Panc1 (cell line): ENCODE results near the gene GMFB.

Source experiments
- POLR2AphosphoS5 ChIP-seq: IDR thresholded peaks from 2 replicates; pipeline ENCODE4 v1.6.1; 2012; ENCODE audit warnings: mild to moderate bottlenecking, low read depth, low read length, moderate library complexity
- SIN3A ChIP-seq: IDR thresholded peaks from 2 replicates; pipeline ENCODE4 v1.6.1; 2012; ENCODE audit warnings: low read depth, mild to moderate bottlenecking, low read length, moderate library complexity, borderline replicate concordance; ENCODE audit not compliant: insufficient read depth
- TCF7L2 ChIP-seq: IDR thresholded peaks from 2 replicates; pipeline ENCODE4 v1.6.1; 2011; ENCODE audit warnings: mild to moderate bottlenecking, low read depth, low read length, inconsistent platforms
- TF ChIP-seq, protein P1 (sequence below): fragments of 450-650 bp; IDR thresholded peaks from 2 replicates; pipeline ENCODE4 v1.5.1; 2017; ENCODE audit warnings: mild to moderate bottlenecking
- TF ChIP-seq, protein P2 (sequence below), 2 experiments: IDR thresholded peaks; 2 replicates each; pipeline ENCODE4 v1.6.1; 2011 to 2012; ENCODE audit warnings: low read depth in 2 of 2, control low read depth in 1 of 2, low read length in 1 of 2, mild to moderate bottlenecking in 1 of 2, moderate library complexity in 1 of 2; ENCODE audit not compliant: insufficient read depth in 1 of 2

DNA sequence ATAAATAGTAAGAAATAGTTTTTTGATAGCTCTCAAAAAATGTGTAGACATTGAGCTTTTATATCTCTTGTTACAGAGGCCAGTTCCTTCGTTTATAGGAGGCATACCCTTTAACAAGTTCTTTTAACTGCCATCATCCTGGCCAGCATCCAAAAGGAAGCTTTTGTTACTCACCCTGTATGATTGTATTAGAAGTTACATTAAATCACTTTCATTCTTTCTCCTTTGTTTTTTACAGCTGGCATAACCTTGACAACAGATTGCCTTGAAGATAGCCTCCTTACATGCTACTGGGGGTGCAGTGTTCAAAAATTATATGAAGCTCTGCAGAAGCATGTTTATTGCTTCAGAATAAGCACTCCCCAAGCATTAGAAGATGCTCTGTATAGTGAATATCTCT is 41.0 kb upstream of the GMFB start:
- TF ChIP-seq, protein P1, sequence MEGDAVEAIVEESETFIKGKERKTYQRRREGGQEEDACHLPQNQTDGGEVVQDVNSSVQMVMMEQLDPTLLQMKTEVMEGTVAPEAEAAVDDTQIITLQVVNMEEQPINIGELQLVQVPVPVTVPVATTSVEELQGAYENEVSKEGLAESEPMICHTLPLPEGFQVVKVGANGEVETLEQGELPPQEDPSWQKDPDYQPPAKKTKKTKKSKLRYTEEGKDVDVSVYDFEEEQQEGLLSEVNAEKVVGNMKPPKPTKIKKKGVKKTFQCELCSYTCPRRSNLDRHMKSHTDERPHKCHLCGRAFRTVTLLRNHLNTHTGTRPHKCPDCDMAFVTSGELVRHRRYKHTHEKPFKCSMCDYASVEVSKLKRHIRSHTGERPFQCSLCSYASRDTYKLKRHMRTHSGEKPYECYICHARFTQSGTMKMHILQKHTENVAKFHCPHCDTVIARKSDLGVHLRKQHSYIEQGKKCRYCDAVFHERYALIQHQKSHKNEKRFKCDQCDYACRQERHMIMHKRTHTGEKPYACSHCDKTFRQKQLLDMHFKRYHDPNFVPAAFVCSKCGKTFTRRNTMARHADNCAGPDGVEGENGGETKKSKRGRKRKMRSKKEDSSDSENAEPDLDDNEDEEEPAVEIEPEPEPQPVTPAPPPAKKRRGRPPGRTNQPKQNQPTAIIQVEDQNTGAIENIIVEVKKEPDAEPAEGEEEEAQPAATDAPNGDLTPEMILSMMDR = no peak
- TF ChIP-seq SIN3A = no peak
- TF ChIP-seq TCF7L2 = no peak
- TF ChIP-seq POLR2AphosphoS5 = no peak
- TF ChIP-seq, protein P2, sequence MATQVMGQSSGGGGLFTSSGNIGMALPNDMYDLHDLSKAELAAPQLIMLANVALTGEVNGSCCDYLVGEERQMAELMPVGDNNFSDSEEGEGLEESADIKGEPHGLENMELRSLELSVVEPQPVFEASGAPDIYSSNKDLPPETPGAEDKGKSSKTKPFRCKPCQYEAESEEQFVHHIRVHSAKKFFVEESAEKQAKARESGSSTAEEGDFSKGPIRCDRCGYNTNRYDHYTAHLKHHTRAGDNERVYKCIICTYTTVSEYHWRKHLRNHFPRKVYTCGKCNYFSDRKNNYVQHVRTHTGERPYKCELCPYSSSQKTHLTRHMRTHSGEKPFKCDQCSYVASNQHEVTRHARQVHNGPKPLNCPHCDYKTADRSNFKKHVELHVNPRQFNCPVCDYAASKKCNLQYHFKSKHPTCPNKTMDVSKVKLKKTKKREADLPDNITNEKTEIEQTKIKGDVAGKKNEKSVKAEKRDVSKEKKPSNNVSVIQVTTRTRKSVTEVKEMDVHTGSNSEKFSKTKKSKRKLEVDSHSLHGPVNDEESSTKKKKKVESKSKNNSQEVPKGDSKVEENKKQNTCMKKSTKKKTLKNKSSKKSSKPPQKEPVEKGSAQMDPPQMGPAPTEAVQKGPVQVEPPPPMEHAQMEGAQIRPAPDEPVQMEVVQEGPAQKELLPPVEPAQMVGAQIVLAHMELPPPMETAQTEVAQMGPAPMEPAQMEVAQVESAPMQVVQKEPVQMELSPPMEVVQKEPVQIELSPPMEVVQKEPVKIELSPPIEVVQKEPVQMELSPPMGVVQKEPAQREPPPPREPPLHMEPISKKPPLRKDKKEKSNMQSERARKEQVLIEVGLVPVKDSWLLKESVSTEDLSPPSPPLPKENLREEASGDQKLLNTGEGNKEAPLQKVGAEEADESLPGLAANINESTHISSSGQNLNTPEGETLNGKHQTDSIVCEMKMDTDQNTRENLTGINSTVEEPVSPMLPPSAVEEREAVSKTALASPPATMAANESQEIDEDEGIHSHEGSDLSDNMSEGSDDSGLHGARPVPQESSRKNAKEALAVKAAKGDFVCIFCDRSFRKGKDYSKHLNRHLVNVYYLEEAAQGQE (IDR thresholded peaks at IDR 0.05; ENCODE audit: insufficient read depth in 1 of 2, low read depth in 2 of 2, low read length in 1 of 2) = no peak
